Skeletal muscle satellite cell (primary cell): ENCODE results near the gene NSUN4.

Experiments
- H3K27me3 ChIP-seq: 2 replicates; pipeline ENCODE4 v1.7.0; 2013; ENCODE audit warnings: low read length; ENCODE audit not compliant: control insufficient read depth, insufficient read depth
- H3K36me3 ChIP-seq: 2 replicates; pipeline ENCODE4 v1.7.0; 2013; ENCODE audit warnings: mild to moderate bottlenecking, control low read depth, low read length; ENCODE audit not compliant: insufficient read depth
- H3K4me1 ChIP-seq: 2 replicates; pipeline ENCODE4 v1.7.0; 2013; ENCODE audit warnings: low read length; ENCODE audit not compliant: control insufficient read depth, insufficient read depth
- H3K4me2 ChIP-seq: 2 replicates; pipeline ENCODE4 v1.7.0; 2013; ENCODE audit warnings: mild to moderate bottlenecking, low read length
- H3K4me3 ChIP-seq: 2 replicates; pipeline ENCODE4 v1.7.0; 2013; ENCODE audit warnings: low read length
- H3K9ac ChIP-seq: 2 replicates; pipeline ENCODE4 v1.7.0; 2013; ENCODE audit warnings: mild to moderate bottlenecking, low read depth, low read length, moderate library complexity
- H3K9me3 ChIP-seq: replicated peaks from 2 replicates; pipeline ENCODE4 v1.7.0; 2013; ENCODE audit warnings: mild to moderate bottlenecking, control low read depth, low read length

The NSUN4 gene

DNA sequence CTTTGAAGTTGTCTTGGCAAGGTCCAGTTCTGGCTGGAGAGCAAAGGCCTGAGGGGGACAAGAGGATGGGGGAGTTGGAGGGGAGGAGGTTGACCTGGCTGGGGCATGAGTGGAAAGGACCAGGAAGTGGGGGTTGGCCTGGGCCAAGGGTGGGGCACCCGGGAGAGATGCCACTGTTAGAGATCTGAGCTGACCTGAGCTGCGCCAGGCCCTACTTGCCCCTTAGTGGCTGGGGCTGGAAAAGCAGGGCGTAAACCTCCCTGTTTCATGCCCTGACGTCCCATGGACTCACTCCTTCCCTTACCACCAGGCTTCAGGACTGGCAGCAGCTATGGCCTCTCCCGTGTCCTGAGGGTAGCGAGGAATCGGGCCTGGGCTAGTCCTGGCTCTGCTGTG is 70.4 kb downstream of the NSUN4 start:
- Histone ChIP-seq H3K27me3 (peaks cover 7% of the 10 kb centered on the region), H3K9ac (no peak overlapping the region), H3K9me3 (no peaks in the 10 kb centered on the region), H3K36me3 (no peaks in the 10 kb centered on the region), H3K4me3 (no peak overlapping the region), H3K4me1 (peaks cover 10% of the 10 kb centered on the region), H3K4me2 (no peak overlapping the region)
